Suppressor macrophage treated with lipopolysaccharide for 4 hours (primary cell): ENCODE measurements around the gene FRS2.
"Not testable (repeated sequence)": the region's sequence is repeated elsewhere in the genome, so short reads cannot be mapped to it uniquely, and the experiment has no call there.

Experiments
- DNase-seq: peaks from one replicate; pipeline ENCODE4 v3.0.0-alpha.2; 2020

The FRS2 gene

GRCh38 chr12:69588527-69588926 lies 118.3 kb downstream of the FRS2 start:
- DNase-seq = no peak

- DNase-seq = no peak
Measured at GRCh38 chr12:69589082-69589481, 118.9 kb downstream of the FRS2 start.

GRCh38 chr12:69595689-69596088 lies 125.5 kb downstream of the FRS2 start:
- DNase-seq = no peak

GRCh38 chr12:69598174-69598753 lies 128.1 kb downstream of the FRS2 start:
- DNase-seq = no peak

- DNase-seq = no peak
Measured at GRCh38 chr12:69600804-69601203, 130.6 kb downstream of the FRS2 start.

GRCh38 chr12:69601962-69602685 lies 131.9 kb downstream of the FRS2 start:
- DNase-seq = no peak

GRCh38 chr12:69602954-69603353 lies 132.8 kb downstream of the FRS2 start:
- DNase-seq = no peak

- DNase-seq = not testable (repeated sequence)
Measured at GRCh38 chr12:69603556-69603955, 133.4 kb downstream of the FRS2 start.

- not testable (repeated sequence) for DNase-seq
Measured at GRCh38 chr12:69604275-69604674, 134.1 kb downstream of the FRS2 start.

- no peak for DNase-seq
Measured at GRCh38 chr12:69608114-69608513, 137.9 kb downstream of the FRS2 start.

- DNase-seq = no peak
Measured at GRCh38 chr12:69610126-69610525, 139.9 kb downstream of the FRS2 start.

GRCh38 chr12:69610729-69611128 lies 140.5 kb downstream of the FRS2 start, which contains the start of gene LRRC10:
Gene LRRC10, minus strand, starts transcription at chr12:69610907. Its CDS starts 69 bp downstream, at chr12:69610838.
- DNase-seq = no peak

- DNase-seq = no peak
Measured at GRCh38 chr12:69613351-69613750, 143.2 kb downstream of the FRS2 start.

GRCh38 chr12:69616025-69616424 lies 145.8 kb downstream of the FRS2 start:
- no peak for DNase-seq

- no peak for DNase-seq
Measured at GRCh38 chr12:69619050-69619449, 148.9 kb downstream of the FRS2 start.

- DNase-seq = no peak
Measured at GRCh38 chr12:69620077-69620476, 149.9 kb downstream of the FRS2 start.

- DNase-seq = no peak
Measured at GRCh38 chr12:69620921-69621320, 150.7 kb downstream of the FRS2 start.

- no peak for DNase-seq
Measured at GRCh38 chr12:69621551-69621950, 151.4 kb downstream of the FRS2 start.

GRCh38 chr12:69623970-69624369 lies 153.8 kb downstream of the FRS2 start:
- DNase-seq = no peak

GRCh38 chr12:69627501-69627900 lies 157.3 kb downstream of the FRS2 start:
- DNase-seq = no peak
